Measurements from ENCODE around the gene C20orf173.

GRCh38 chr20:35547329-35547728, 17.9 kb upstream of the C20orf173 start:
- TF ChIP-seq CTCF (IDR thresholded peaks at IDR 0.05) (no peak), POLR2A (IDR thresholded peaks at IDR 0.05) (no peak)

Data from lower leg skin (tissue), 3 donors.